Measurements from ENCODE around the gene CCDC57.

Gene CCDC57

GRCh38 chr17:82076785-82077591 is 135.7 kb downstream of the CCDC57 start:
- DNase-seq, result no peak

DNA sequence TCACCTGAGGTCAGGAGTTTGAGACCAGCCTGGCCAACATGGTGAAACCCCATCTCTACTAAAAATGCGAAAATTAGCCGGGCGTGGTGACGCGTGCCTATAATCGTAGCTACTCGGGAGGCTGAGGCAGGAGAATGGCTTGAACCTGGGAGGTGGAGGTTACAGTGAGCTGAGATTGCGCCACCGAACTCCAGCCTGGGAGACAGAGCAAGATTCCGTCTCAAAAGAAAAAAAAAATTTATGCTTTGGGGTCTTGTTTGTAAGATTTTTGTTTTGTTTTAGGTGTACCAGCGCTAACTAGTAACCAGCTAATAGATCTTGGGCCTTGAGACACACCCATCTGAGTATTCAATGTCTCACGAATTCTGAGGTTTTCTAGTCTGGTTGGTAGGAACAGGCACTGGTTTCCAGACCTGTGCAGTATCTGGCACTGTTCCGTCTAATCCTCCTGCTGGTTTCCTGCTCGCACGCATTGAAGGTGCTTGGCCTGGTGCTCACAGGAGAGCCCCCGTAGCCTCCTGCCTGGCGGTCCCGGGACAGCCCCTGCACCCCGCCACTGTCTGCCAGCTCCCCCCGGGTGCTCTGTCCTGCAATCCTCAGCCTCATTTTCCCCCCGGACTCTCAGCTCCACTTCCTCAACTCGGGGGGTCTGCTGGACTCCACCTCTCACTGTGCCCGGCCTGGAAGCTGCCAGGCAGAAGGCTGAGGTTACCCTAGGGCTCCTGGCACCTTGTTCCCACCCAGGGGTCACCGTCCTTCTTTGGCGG is 136.4 kb downstream of the CCDC57 start:
- DNase-seq, result no peak

GRCh38 chr17:82073446-82073845 is 139.2 kb downstream of the CCDC57 start:
- no peak for DNase-seq

- DNase-seq, result no peak
These were observed 139.8 kb downstream of the CCDC57 start for GRCh38 chr17:82072827-82073226.

- DNase-seq, result no peak
These were observed 142.0 kb downstream of the CCDC57 start for GRCh38 chr17:82070611-82071010.

GRCh38 chr17:82065638-82066303 is 146.9 kb downstream of the CCDC57 start, which contains the start of gene DUS1L:
TSS of gene DUS1L (minus strand) at chr17:82065804. CDS start at chr17:82065059, 745 bp downstream.
- no peak for DNase-seq

GRCh38 chr17:82065193-82065637 is 147.4 kb downstream of the CCDC57 start:
- DNase-seq, result no peak

GRCh38 chr17:82064433-82065192 is 148.0 kb downstream of the CCDC57 start:
- DNase-seq, result no peak

DNA sequence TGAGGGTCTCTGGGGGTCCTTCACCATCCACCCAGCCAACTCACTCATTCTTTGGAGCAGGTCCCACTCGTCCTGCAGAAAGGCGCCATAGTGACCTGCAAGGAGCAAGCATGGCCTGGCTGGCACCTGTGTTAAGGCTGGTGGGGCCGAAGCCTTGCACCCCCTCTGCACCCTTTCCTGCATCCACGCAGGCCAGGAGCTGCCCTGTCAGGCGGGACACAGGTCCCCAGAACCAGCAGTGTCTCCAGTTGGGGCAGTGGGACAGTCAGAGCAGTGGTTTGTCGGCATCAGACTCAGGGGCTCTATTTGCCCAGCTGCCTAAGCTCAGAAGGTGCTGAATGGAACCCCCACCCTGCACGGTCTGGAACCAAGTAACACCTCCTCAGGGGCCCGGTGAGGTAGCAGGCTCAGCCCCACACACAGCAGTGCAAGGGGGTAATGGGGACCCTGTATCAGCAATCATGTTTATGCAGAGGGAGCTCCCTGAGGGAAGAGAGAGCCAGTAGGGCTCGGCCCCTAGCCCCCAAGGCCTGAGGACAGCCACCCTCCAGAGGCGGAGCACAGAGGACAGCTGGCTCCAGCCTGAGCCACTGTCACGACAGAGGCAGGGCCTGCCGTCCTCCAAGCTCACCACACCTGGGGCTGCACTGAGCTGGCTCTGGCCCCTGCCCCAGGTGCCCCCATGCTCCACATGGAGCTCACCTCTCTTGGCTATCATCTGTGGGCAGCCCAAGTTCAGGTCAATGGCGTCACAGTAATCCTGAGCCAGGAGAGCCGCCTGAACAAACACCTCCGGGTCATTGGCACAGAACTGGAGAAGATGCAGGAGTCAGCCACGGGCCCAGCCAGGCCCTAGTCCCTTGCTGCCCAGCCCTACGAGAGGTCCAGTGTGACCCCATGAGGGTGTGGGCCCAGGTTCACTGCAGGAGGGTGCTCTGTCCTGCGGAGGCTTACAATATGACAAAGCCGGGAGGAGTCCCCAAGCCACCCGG is 148.9 kb downstream of the CCDC57 start:
- DNase-seq, result no peak

DNA sequence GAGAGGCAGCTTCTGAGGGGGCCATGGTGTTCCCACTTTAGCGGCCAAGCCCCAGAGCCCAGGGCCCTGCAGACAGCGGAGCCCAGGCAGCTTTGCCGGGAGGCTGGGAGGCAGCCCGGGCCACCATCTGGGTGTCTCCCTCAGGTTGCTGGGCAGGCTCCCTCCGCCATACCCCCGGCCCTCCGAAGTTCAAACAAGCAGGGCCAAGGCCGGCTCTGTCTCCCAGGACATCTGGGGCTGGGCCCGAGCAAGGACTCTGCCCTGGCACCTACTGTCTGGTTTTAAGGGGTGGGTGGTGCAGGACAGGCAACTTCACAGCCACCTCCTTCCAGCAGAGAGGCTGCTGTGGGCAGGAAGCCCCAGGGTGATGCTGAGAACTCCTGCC is 149.7 kb downstream of the CCDC57 start:
- no peak for DNase-seq

GRCh38 chr17:82062076-82062983 is 150.3 kb downstream of the CCDC57 start:
- DNase-seq, result no peak

DNA sequence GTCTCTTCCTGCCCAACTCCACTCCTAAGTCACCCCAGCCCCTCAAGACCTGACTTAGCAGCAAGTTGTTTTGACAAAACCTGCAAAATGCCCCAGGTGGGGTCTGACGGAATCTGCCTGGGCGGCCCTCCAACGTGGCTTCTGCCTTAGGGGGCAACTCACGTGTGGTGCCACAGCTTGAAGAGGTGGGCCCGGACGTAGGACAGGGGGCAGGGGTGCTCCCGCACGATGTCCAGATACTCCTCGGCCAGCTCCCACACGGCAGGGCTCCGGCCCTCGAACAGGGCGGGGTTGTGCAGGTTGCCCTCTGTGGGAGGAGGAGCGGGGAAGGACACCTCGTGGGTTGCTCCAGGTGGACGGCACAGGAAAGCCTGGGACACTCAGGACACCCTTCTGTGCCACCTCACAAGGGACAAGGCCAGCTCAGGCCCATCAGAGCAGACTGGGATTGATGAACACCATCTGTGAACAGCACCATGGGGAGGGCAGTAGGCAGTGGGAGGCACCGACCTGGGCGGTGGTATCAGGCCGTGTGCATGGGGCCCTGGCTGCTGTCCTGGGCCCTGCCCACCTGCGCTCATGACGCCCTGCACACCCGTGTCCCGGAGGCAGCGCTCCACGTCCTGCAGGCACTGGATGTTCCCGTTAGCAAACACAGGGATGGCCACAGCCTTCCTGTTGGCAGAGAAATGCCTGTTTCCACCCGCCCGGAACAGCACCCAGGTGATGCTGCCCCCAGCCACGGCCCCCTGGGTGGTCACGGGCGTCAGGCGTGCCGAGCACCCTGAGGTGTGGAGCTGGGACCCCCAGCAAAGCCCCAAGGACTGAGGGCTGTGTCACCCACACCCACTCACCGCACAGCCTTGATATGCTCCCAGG is 151.4 kb downstream of the CCDC57 start:
- DNase-seq, result no peak

GRCh38 chr17:82060614-82061013 is 152.0 kb downstream of the CCDC57 start:
- no peak for DNase-seq

GRCh38 chr17:82060001-82060380 is 152.7 kb downstream of the CCDC57 start:
- no peak for DNase-seq

DNA sequence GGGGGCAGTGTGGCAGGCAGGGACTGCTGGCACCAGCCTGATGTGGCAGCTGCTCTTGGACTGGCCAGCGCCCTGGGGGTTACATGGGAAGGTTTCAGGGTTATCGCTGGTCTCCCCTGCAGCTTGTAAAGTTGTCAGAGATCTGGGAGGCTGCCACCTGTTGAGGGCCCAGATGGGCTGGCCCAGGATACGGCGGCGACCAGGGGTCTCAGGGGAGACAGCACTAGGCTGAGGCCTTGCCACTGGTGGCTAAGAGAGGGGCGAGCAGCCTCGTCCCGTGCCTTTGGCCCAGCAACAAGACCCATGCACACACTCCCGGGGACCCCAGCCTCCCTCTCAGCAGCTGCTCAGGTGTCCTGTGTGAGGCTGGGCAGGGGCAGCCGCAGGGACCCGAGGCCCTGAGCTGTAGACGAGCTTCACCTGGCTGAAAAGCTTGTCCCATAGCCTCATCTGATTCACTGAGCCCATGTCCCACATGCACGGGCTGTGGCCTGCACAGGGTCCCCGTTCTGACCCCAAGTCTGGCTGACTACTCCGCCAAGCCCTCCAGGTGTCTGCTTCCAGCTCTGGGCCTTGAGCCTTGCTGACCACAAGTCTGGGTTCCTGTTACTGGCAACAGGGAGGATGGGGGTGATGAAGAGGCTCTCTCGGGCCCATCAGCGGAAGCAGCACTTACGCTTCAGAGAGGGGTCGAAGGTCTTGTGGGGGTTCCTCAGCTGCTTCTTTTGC is 153.2 kb downstream of the CCDC57 start:
- no peak for DNase-seq

DNA sequence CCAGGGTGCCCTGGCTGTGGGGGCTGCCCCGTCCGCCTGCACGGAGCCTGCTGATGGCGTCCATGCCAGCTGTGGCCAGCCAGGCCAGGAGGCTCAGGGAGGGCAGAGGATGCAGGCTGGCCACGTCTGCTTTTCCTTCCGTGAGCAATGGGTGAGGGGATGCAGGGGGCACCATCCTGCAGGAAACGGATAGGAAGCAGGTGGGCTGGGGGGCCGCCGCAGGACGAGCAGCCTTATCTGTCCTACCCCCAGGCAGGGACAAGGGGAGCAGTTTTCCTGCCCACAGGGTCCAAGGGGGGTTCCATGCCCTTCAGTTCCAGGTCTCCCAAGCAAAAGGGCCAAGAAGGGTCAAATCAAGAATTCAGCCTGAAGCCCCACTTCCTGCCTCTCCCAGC is 153.8 kb downstream of the CCDC57 start:
- no peak for DNase-seq

- DNase-seq, result no peak
These were observed 154.3 kb downstream of the CCDC57 start for GRCh38 chr17:82058230-82058854.

Measured in SHP77 treated with DMSO at 0.1 percent for 48 hours (cell line).